DND-41 (cell line): ENCODE results near the gene MAP7.

Experiments
- EZH2 ChIP-seq: IDR thresholded peaks from 3 replicates; pipeline ENCODE4 v1.6.1; 2012; ENCODE audit warnings: borderline replicate concordance, low read depth, mild to moderate bottlenecking, moderate library complexity, low read length, inconsistent platforms; ENCODE audit not compliant: severe bottlenecking
- TF ChIP-seq, protein P1 (sequence below): IDR thresholded peaks from 2 replicates; pipeline ENCODE4 v1.5.1; 2012; ENCODE audit warnings: borderline replicate concordance, low read length, moderate library complexity, mild to moderate bottlenecking; ENCODE audit not compliant: poor library complexity, severe bottlenecking; ENCODE audit errors: extremely low read depth

DNA sequence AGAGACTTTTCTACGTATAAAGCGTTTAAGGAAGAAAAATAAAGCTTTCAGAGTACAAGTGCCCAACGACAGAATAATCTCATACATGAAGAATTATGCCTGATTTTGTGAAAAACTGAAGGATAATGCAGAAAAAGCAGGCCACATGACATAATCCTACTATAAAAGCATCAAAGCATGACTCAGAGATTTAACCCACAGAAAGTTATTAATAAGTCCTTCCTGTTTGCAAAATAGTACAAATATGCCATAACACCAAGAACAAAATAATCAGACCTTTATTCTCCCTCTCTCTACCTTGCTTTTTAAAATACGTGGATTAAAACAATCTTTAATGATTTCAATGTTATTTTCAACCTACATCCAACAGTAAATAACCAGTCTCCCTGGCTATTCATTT lies 142.0 kb downstream of the MAP7 start:
- TF ChIP-seq, protein P1, sequence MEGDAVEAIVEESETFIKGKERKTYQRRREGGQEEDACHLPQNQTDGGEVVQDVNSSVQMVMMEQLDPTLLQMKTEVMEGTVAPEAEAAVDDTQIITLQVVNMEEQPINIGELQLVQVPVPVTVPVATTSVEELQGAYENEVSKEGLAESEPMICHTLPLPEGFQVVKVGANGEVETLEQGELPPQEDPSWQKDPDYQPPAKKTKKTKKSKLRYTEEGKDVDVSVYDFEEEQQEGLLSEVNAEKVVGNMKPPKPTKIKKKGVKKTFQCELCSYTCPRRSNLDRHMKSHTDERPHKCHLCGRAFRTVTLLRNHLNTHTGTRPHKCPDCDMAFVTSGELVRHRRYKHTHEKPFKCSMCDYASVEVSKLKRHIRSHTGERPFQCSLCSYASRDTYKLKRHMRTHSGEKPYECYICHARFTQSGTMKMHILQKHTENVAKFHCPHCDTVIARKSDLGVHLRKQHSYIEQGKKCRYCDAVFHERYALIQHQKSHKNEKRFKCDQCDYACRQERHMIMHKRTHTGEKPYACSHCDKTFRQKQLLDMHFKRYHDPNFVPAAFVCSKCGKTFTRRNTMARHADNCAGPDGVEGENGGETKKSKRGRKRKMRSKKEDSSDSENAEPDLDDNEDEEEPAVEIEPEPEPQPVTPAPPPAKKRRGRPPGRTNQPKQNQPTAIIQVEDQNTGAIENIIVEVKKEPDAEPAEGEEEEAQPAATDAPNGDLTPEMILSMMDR: no peak
- no peak for TF ChIP-seq EZH2
